Measurements from ENCODE around the gene CRYM.
"Not testable (repeated sequence)": the region's sequence is repeated elsewhere in the genome, so short reads cannot be mapped to it uniquely, and the experiment has no call there.

GRCh38 chr16:21248179-21248578 lies 29.9 kb downstream of the CRYM start:
- TF ChIP-seq CTCF (IDR thresholded peaks at IDR 0.05); PRRX2 (CRISPR knock-in tag; IDR thresholded peaks at IDR 0.05); HMGA2 (CRISPR knock-in tag; IDR thresholded peaks at IDR 0.05); PRDM15 (CRISPR knock-in tag; IDR thresholded peaks at IDR 0.05); ZNF416 (CRISPR knock-in tag; IDR thresholded peaks at IDR 0.05); IRF1 (CRISPR knock-in tag; IDR thresholded peaks at IDR 0.05); SMAD3 (CRISPR knock-in tag; IDR thresholded peaks at IDR 0.05; ENCODE audit: borderline replicate concordance); STAT6 (CRISPR knock-in tag; conservative IDR thresholded peaks at IDR 0.05; ENCODE audit: low read depth); NFATC4 (CRISPR knock-in tag; IDR thresholded peaks at IDR 0.05); ZNF512 (CRISPR knock-in tag; IDR thresholded peaks at IDR 0.05; ENCODE audit: borderline replicate concordance); ATF1 (CRISPR knock-in tag; IDR thresholded peaks at IDR 0.05); SP1 (CRISPR knock-in tag; conservative IDR thresholded peaks at IDR 0.05); USF2 (CRISPR knock-in tag; IDR thresholded peaks at IDR 0.05); KAT7 (CRISPR knock-in tag; IDR thresholded peaks at IDR 0.05; ENCODE audit: borderline replicate concordance): not testable (repeated sequence)

All from WTC11 (cell line).